SK-N-SH (cell line): ENCODE measurements around the gene MEIKIN. TPM values are rescaled to one million over a fixed set of nuclear protein-coding genes. Genes with fewer than 3 reads are reported as not detected.

Experiments used
- CTCF ChIA-PET: fragments of 300-600, 350-600 bp; formaldehyde crosslinking; extraction: SDS; loops from one replicate; lab custom pipeline; 2021; lab: Yijun Ruan, JAX
- POLR2A ChIA-PET: fragments of 350-600 bp; sonication (Branson Sonifier 250); formaldehyde crosslinking; extraction: SDS; loops from one replicate; lab custom pipeline; 2020; ENCODE audit warnings: antibody characterized with exemption, inconsistent platforms; lab: Yijun Ruan, JAX
- DNase-seq: peaks from one replicate; pipeline ENCODE4 v3.0.0; 2012
- H2AFZ ChIP-seq: fragments of 200-600 bp; sonication (generic); 2 replicates; pipeline ENCODE4 v1.8.1; 2016; ENCODE audit warnings: antibody characterized with exemption, mild to moderate bottlenecking, low read depth
- H3F3A ChIP-seq: fragments of 200-600 bp; sonication (generic); replicated peaks from 2 replicates; pipeline ENCODE3; 2016; ENCODE audit warnings: antibody characterized with exemption, mild to moderate bottlenecking; ENCODE audit not compliant: insufficient read depth
- H3K27ac ChIP-seq, 2 experiments: fragments of 200-500 bp in 1 of 2; fragments of 200-600 bp in 1 of 2; sonication (Bioruptor generic) in 1 of 2; sonication (generic), shearing (Covaris generic) in 1 of 2; 2 replicates each; pipeline versions ENCODE4 v1.5.1 to v1.6.1; 2014 to 2016; ENCODE audit warnings: low read depth in 2 of 2, inconsistent platforms in 1 of 2, low read length in 1 of 2, mild to moderate bottlenecking in 1 of 2, mixed read lengths in 1 of 2
- H3K27me3 ChIP-seq: fragments of 200-600 bp; sonication (generic), shearing (Covaris generic); 2 replicates; pipeline ENCODE4 v1.6.1; 2016; ENCODE audit warnings: mixed run types; ENCODE audit not compliant: insufficient read depth
- H3K36me3 ChIP-seq, 2 experiments: fragments of 200-500 bp in 1 of 2; fragments of 200-600 bp in 1 of 2; sonication (Bioruptor generic) in 1 of 2; sonication (generic) in 1 of 2; replicated peaks in 1 of 2; 2 replicates each; pipeline versions ENCODE3 to v1.5.1; 2014 to 2016; ENCODE audit warnings: low read length in 1 of 2, mild to moderate bottlenecking in 1 of 2; ENCODE audit not compliant: insufficient read depth in 2 of 2, control insufficient read depth in 1 of 2
- H3K4me1 ChIP-seq, 2 experiments: fragments of 200-500 bp in 1 of 2; fragments of 200-600 bp in 1 of 2; sonication (Bioruptor generic) in 1 of 2; sonication (generic), shearing (Covaris generic) in 1 of 2; 2 replicates each; pipeline versions ENCODE4 v1.5.1 to v1.6.1; 2014 to 2016; ENCODE audit warnings: low read depth in 1 of 2, low read length in 1 of 2, mixed run types in 1 of 2; ENCODE audit not compliant: insufficient read depth in 2 of 2, control insufficient read depth in 1 of 2
- H3K4me2 ChIP-seq: fragments of 200-600 bp; sonication (generic), shearing (Covaris generic); 2 replicates; pipeline ENCODE4 v1.6.1; 2017; ENCODE audit warnings: mixed run types
- H3K4me3 ChIP-seq, 2 experiments: fragments of 200-500 bp in 1 of 2; fragments of 200-600 bp in 1 of 2; sonication (Bioruptor generic) in 1 of 2; sonication (generic), shearing (Covaris generic) in 1 of 2; 2 replicates each; pipeline versions ENCODE4 v1.5.1 to v1.8.1; 2014 to 2016; ENCODE audit warnings: low read depth in 2 of 2, inconsistent platforms in 1 of 2, low read length in 1 of 2, mild to moderate bottlenecking in 1 of 2, mixed read lengths in 1 of 2, moderate library complexity in 1 of 2
- H3K79me2 ChIP-seq: fragments of 200-600 bp; sonication (generic); 2 replicates; pipeline ENCODE4 v1.8.1; 2017; ENCODE audit warnings: mild to moderate bottlenecking; ENCODE audit not compliant: insufficient read depth
- H3K9ac ChIP-seq: fragments of 200-600 bp; sonication (generic); 2 replicates; pipeline ENCODE4 v1.6.1; 2017; ENCODE audit warnings: mixed run types
- H3K9me2 ChIP-seq: fragments of 200-600 bp; sonication (generic); 2 replicates; pipeline ENCODE4 v1.6.1; 2017; ENCODE audit warnings: mixed run types
- H3K9me3 ChIP-seq: fragments of 200-600 bp; sonication (generic); 2 replicates; pipeline ENCODE4 v1.6.1; 2017; ENCODE audit warnings: mixed run types, mild to moderate bottlenecking, moderate library complexity
- H4K20me1 ChIP-seq: fragments of 200-600 bp; sonication (generic); 2 replicates; pipeline ENCODE4 v1.6.1; 2017; ENCODE audit warnings: mild to moderate bottlenecking, mixed run types; ENCODE audit not compliant: insufficient read depth
- CTCF ChIP-seq: fragments of 200-600 bp; sonication (generic); IDR thresholded peaks from 2 replicates; pipeline ENCODE4 v1.6.1; 2017; ENCODE audit warnings: antibody characterized with exemption, mild to moderate bottlenecking, moderate library complexity
- EP300 ChIP-seq, 2 experiments: IDR thresholded peaks; 2 replicates each; pipeline versions ENCODE4 v1.4.0 to v1.6.1; 2012; ENCODE audit warnings: borderline replicate concordance in 1 of 2, low read depth in 1 of 2, low read length in 1 of 2
- EZH2phosphoT487 ChIP-seq: fragments of 200-600 bp; sonication (generic); IDR thresholded peaks from 2 replicates; pipeline ENCODE4 v1.6.1; 2017; ENCODE audit warnings: low read depth, mixed run types, mild to moderate bottlenecking, antibody characterized with exemption, moderate library complexity, borderline replicate concordance
- FOSL2 ChIP-seq: IDR thresholded peaks from 2 replicates; pipeline ENCODE4 v1.4.0; 2012; ENCODE audit warnings: low read depth, mild to moderate bottlenecking, moderate library complexity, borderline replicate concordance
- FOXJ3 ChIP-seq: sonication (generic); formaldehyde crosslinking; IDR thresholded peaks from 2 replicates; pipeline ENCODE4 v1.5.1; 2020; ENCODE audit warnings: mild to moderate bottlenecking, missing genetic modification reagents
- FOXM1 ChIP-seq: IDR thresholded peaks from 2 replicates; pipeline ENCODE4 v1.4.0; 2012; ENCODE audit warnings: low read depth, mild to moderate bottlenecking
- GABPA ChIP-seq: IDR thresholded peaks from 2 replicates; pipeline ENCODE4 v1.4.0; 2012; ENCODE audit warnings: low read depth, mild to moderate bottlenecking
- GATA2 ChIP-seq: sonication (generic); formaldehyde crosslinking; IDR thresholded peaks from 2 replicates; pipeline ENCODE4 v1.5.0; 2020; ENCODE audit warnings: mild to moderate bottlenecking, missing genetic modification reagents
- JUND ChIP-seq: IDR thresholded peaks from 2 replicates; pipeline ENCODE4 v1.4.0; 2012
- MEF2A ChIP-seq: IDR thresholded peaks from 2 replicates; pipeline ENCODE4 v1.4.0; 2012; ENCODE audit warnings: low read depth, borderline replicate concordance
- NRF1 ChIP-seq: IDR thresholded peaks from 2 replicates; pipeline ENCODE4 v1.6.1; 2012; ENCODE audit warnings: low read depth, mild to moderate bottlenecking, low read length
- POLR2AphosphoS5 ChIP-seq: IDR thresholded peaks from 2 replicates; pipeline ENCODE4 v1.6.1; 2012; ENCODE audit warnings: low read depth, low read length
- REST ChIP-seq: IDR thresholded peaks from 2 replicates; pipeline ENCODE4 v1.6.1; 2012; ENCODE audit warnings: mild to moderate bottlenecking, low read depth, low read length, moderate library complexity
- RFX5 ChIP-seq: IDR thresholded peaks from 2 replicates; pipeline ENCODE4 v1.6.1; 2012; ENCODE audit warnings: mild to moderate bottlenecking, improper control_type of control experiment, low read length
- SIN3A ChIP-seq: IDR thresholded peaks from 2 replicates; pipeline ENCODE4 v1.6.1; 2012; ENCODE audit warnings: low read depth, mild to moderate bottlenecking, low read length, moderate library complexity, borderline replicate concordance
- SMC3 ChIP-seq: IDR thresholded peaks from 2 replicates; pipeline ENCODE4 v1.6.1; 2012; ENCODE audit warnings: low read depth, low read length, improper control_type of control experiment
- TCF12 ChIP-seq: IDR thresholded peaks from 2 replicates; pipeline ENCODE4 v1.4.0; 2012
- YY1 ChIP-seq: IDR thresholded peaks from 2 replicates; pipeline ENCODE4 v1.4.0; 2012; ENCODE audit warnings: low read depth, mild to moderate bottlenecking
- WGBS: methylation state at CpG from one replicate; pipeline ENCODE4 v1.1.6; 2017; ENCODE audit warnings: low lambda C conversion rate; 5-methylcytosine and 5-hydroxymethylcytosine counted together
- polyA plus RNA-seq, 3 experiments: library from polyadenylated mRNA; depleted of rRNA; stranded (reverse); fragments of >200 nt; gene quantifications; 2 replicates each; pipeline ENCODE4 v1.2.3, GENCODE V29; 2012
- TF ChIP-seq, protein P1 (sequence below): IDR thresholded peaks from 2 replicates; pipeline ENCODE4 v1.4.0; 2012; ENCODE audit warnings: low read depth, borderline replicate concordance

MEIKIN gene
- polyA plus RNA-seq, 1 of the 3 experiments (the other 2 are of a cell fraction) = not detected

DNA sequence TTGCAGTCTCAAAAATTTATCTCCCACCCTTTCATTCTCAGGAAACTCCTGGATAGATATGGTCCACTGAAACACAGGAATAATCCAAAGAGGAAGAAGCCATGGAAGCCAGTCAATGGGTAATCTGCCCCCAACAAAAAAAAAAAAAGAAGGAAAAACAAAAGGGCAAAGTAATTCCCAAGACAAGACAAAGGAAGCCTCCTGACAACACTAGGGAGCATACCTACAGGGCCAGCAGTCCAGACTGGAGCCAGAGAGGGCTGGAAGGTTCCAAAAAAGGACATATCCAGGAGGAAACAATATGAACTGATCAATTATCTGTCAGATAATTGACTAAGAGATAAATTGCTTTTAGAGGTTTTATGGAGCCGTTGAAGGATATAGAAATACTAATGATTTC, 161.6 kb downstream of the MEIKIN start:
- WGBS = 100% methylated on average over 1 of the region's 1 CpG
- no peak for TF ChIP-seq EP300 (IDR thresholded peaks at IDR 0.05; ENCODE audit: borderline replicate concordance in 1 of 2, low read depth in 1 of 2, low read length in 1 of 2)

DNA sequence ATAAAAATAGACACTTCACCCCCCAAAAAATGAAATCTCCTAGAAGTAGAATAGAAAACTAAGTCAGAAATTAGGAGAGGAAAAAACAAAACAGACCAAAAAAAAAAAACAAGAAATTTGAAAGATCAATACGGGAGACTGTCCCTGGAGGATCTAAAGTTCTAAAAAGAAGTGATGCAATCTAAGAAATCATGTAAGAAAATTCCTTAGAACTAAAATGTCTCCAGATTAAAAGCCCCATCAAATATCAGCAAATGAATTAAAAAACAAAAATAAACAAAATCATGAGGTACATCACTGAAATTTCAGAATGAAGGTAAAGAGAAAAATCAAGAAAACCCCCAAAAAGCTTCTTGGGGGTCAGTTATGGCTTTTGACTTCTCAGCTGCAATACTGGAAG, 162.1 kb downstream of the MEIKIN start:
- Histone ChIP-seq H3K9me3 (no peaks in the 10 kb centered on the region), H3K4me3 (no peak overlapping the region), H3K79me2 (peaks cover 91% of the 10 kb centered on the region), H2AFZ (no peak overlapping the region), H3K27ac (no peak overlapping the region), H3F3A (no peaks in the 10 kb centered on the region), H4K20me1 (peaks cover 40% of the 10 kb centered on the region), H3K4me2 (no peak overlapping the region), H3K27me3 (no peaks in the 10 kb centered on the region), H3K36me3 (peaks cover 0 to 19% of the 10 kb centered on the region in 2 experiments), H3K9ac (no peak overlapping the region), H3K9me2 (no peaks in the 10 kb centered on the region), H3K4me1 (no peaks in the 10 kb centered on the region)
- WGBS = 95% methylated on average over 1 of the region's 1 CpG
- ChIA-PET POLR2A (no interaction called here), CTCF (interaction anchor here (0.6 kb wide), 1 partner anchor 352 kb away, joined by 4 read pairs; no protein-coding TSS in a partner anchor)
- no peak for DNase-seq
- no peak for TF ChIP-seq EP300 (IDR thresholded peaks at IDR 0.05; ENCODE audit: borderline replicate concordance in 1 of 2, low read depth in 1 of 2, low read length in 1 of 2)
- no peak for TF ChIP-seq MEF2A
- no peak for TF ChIP-seq POLR2AphosphoS5
- no peak for TF ChIP-seq NRF1
- no peak for TF ChIP-seq EZH2phosphoT487
- no peak for TF ChIP-seq TCF12
- TF ChIP-seq YY1 = no peak
- no peak for TF ChIP-seq FOXJ3 (CRISPR knock-in tag)
- no peak for TF ChIP-seq CTCF
- TF ChIP-seq JUND = no peak
- no peak for TF ChIP-seq SIN3A
- TF ChIP-seq, protein P1, sequence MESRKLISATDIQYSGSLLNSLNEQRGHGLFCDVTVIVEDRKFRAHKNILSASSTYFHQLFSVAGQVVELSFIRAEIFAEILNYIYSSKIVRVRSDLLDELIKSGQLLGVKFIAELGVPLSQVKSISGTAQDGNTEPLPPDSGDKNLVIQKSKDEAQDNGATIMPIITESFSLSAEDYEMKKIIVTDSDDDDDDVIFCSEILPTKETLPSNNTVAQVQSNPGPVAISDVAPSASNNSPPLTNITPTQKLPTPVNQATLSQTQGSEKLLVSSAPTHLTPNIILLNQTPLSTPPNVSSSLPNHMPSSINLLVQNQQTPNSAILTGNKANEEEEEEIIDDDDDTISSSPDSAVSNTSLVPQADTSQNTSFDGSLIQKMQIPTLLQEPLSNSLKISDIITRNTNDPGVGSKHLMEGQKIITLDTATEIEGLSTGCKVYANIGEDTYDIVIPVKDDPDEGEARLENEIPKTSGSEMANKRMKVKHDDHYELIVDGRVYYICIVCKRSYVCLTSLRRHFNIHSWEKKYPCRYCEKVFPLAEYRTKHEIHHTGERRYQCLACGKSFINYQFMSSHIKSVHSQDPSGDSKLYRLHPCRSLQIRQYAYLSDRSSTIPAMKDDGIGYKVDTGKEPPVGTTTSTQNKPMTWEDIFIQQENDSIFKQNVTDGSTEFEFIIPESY = no peak
- TF ChIP-seq GATA2 (CRISPR knock-in tag) = no peak
- no peak for TF ChIP-seq REST
- no peak for TF ChIP-seq RFX5
- no peak for TF ChIP-seq GABPA
- no peak for TF ChIP-seq FOSL2
- no peak for TF ChIP-seq SMC3
- no peak for TF ChIP-seq FOXM1

More for the DNA sequence above, 161.6 kb downstream of the MEIKIN start:
- no peak overlapping the region for H3K27ac ChIP-seq
- no peaks in the 10 kb centered on the region for H3K9me2 ChIP-seq
- H3K27me3 ChIP-seq = no peaks in the 10 kb centered on the region
- peaks cover 0 to 19% of the 10 kb centered on the region in 2 experiments for H3K36me3 ChIP-seq
- peaks cover 96% of the 10 kb centered on the region for H3K79me2 ChIP-seq
- H3K4me3 ChIP-seq = no peak overlapping the region
- POLR2A ChIA-PET = no interaction called here
- CTCF ChIA-PET = interaction anchor here (0.6 kb wide), 1 partner anchor 614 kb away, joined by 3 read pairs; no protein-coding TSS in a partner anchor
- H4K20me1 ChIP-seq = peaks cover 44% of the 10 kb centered on the region
- H3F3A ChIP-seq = no peaks in the 10 kb centered on the region
- H3K4me2 ChIP-seq = no peak overlapping the region
- H3K9me3 ChIP-seq = no peaks in the 10 kb centered on the region
- no peak overlapping the region for H2AFZ ChIP-seq
- H3K4me1 ChIP-seq = no peaks in the 10 kb centered on the region
- no peak for DNase-seq
- H3K9ac ChIP-seq = no peak overlapping the region
